Retina (tissue), 1 donor: ENCODE data around the gene PHF20.
"Not testable (repeated sequence)": the region's sequence is repeated elsewhere in the genome, so short reads cannot be mapped to it uniquely, and the experiment has no call there.

ENCODE experiments used
- DNase-seq: peaks from one replicate; pipeline ENCODE4 v3.0.0-alpha.2; 2016

PHF20 gene

GRCh38 chr20:35771689-35772562 is at the start of gene PHF20:
Gene PHF20, plus strand, starts transcription at chr20:35772015. Its CDS starts 29,508 bp downstream, at chr20:35801523.
- DNase-seq = peak; percentile 90

GRCh38 chr20:35723275-35723639 is 48.6 kb upstream of the PHF20 start:
- not testable (repeated sequence) for DNase-seq

DNA sequence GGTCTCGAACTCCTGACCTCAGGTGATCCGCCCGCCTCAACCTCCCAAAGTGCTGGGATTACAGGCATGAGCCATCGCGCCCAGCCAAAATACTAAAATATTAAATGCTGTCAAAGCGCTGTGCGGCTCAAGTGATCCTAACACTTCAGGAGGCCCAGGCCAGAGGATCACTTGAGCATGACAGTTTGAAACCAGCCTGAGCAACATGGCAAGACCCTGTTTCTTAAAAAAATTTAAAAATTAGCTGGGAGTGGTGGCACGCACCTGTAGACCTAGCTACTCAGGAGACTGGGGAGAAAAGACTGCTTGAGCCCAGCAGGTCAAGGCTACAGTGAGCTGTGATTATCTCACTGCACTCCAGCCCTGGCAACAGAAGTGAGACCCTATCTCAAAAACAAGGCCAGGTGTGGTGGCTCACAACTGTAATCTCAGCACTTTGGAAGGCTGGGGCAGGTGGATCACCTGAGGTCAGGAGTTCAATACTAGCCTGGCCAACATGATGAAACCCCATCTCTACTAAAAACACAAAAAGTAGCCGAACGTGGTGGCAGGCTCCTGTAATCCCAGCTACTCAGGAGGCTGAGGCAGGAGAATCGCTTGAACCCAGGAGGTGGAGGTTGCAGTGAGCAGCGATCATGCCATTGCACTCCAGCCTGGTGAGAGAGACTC is 48.0 kb upstream of the PHF20 start:
- DNase-seq = not testable (repeated sequence)

DNA sequence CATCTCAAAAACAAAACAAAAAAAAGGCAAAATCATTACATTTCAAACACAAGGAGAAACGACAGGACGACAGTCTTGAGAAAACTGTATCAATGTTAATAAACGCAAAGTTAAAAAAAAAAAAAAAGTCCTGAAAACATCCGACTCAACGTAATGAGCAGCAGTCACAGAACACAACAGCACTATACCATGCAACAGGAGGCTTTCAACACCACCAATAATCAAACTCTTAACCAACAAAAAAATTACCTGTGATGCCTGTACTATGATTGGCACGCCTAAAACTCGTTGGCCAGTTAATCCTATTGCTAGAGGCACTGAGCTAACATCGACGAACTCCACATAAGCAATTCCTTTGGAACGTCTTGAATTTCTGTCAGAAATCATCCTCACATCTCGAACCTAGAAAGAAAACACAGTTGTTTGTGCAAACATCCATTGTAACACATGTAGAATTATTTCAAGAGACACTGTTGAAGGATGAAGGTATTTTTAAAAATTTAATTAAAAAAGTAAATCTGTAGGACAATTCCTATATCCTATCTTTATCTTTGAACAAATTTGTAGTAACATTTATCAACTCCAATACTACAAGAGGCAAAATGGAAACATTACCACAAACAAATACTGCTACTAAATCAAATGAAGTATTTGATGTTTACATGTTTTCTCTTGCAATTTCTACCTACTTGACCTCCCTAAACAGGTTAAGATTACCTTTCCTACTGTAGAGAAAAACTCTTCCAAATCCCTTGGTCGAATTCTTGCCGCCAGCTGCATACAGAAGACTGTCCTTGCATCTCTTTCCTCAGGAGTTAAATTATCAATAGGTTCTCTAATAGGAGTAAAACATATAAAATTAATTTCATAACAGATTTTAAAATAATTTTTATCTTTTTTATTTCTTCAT is 47.2 kb upstream of the PHF20 start:
- no peak for DNase-seq

DNA sequence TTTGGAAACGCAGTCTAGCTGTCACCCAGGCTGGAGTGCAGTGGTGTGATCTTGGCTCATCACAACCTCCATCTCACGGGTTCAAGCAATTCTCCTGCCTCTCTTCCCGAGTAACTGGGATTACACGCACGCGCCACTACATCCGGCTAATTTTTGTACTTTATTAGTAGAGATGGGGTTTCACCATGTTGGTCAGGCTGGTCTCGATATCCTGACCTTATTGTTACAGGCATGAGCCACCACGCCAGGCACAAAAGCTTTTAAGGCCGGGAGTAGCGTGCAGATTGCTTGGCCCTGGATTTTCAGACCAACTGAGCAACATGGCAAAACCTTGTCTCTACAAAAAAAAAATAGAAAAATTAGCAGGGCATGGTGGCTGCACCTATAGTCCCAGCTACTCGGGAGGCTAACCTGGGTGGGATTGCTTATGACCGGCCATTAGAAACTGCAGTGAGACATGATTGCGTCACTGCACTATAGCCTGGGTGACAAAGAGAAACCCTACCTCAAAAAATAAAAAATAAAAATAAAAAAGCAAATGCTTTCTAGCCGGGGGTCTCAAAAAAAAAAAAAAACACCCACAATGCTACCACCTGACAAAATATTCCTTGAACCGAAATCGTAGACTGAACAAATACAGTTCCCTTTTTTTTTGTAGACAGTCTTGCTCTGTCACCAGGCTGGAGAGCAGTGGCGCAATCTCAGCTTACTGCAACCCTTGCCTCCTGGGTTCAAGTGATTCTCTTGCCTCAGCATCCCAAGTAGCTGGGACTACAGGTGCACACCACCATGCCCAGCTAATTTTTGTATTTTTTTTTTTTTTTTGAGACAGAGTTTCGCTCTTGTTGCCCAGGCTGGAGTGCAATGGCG is 44.7 kb upstream of the PHF20 start:
- DNase-seq = no peak

- DNase-seq = no peak
Measured at GRCh38 chr20:35729283-35729807, 42.5 kb upstream of the PHF20 start.

DNA sequence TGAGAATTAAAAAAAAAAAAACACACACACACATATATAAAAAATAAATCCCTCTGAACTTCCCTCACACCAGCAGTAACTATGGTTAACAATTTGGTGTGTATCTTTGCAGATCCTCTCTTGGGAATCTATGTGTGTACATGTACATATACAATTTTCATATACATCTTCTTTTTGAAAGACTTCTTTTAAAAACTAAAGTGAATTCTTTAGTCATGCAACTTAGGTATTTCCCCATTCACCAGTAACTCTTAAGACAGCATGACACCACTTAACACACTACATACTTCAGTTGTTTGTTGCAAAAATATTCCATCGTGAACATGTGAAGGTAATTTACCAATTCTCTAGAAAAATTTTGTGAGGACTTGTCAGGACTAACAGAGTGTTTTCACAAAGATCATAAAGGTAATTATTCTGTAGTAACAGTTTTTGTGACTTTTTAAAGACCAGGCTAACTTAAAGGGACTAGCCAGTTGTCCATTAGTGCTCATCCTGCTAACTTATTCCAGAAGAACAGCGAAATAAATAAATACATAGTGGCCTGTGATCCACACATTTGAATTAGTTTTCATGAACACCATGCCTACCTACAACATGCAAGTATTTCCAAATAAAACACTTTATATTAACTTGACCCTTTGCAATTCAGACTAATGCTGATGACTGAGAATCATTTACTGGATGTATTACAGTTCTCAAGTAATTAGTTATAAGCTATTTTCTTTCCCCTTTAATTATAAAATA is 41.8 kb upstream of the PHF20 start:
- DNase-seq = no peak

- no peak for DNase-seq
Measured at GRCh38 chr20:35730583-35731468, 41.0 kb upstream of the PHF20 start.

DNA sequence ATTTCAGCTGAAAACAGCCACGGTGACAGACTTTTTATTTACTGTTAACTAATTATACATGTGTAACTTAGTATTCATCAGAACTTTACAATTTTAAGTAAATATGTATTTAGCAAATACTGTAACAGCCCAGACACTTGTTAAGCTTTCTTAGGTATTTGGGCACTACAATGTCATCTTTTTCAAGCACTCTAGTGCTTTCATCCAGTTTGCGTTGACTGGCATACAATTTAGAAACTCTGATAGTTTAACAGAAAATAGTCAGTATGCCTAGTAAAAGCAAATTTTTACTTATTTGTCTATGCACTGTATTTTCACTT is 40.4 kb upstream of the PHF20 start:
- DNase-seq = no peak

DNA sequence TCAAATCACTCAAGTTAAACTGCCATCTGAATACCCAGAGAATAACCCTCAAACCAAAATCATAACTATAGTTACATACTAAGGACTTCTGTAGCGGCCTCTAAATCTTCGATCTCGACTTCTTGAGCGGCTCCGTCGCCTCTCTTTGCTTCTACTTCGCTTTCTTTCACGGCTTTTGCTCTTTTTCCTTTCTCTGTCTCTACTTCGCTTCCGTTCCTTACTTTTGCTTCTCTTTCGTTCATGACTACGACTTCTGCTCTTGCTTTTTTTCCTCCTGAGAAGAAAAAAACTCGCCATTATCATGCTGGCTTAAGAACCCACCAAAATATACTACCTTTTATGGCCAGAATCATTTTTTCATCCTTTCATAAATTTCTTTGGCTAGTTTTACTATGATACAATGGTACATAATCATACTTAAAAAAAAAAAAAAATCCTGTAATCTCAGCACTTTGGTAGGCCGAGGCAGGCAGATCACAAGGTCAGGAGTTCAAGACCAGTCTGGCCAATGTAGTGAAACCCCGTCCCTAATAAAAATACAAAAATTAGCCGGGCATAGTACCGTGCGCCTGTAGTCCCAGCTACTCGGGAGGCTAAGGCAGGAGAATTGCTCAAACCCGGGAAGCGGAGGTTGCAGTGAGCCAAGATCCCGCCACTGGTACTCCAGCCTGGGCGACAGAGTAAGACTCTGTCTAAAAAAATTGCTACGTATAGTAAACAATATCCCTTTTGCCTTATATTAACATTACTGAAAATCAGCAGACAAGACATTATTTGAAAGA is 39.8 kb upstream of the PHF20 start:
- no peak for DNase-seq

DNA sequence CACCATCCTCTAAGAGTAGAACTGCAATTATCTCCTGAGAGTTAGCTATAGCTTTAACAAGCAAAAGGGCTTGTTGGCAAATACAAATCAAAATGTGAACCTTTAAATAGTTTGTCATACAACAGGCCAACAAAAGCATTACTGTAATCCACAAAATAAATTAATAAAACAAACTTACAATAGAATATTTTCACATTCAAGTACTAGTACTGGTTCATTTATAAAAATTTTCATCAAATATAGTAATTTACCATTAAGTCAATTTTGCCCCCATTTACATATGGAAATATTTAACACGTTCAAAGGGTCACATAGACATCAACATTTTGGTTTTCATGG is 39.2 kb upstream of the PHF20 start:
- DNase-seq = no peak

GRCh38 chr20:35734374-35734773 is 37.4 kb upstream of the PHF20 start:
- DNase-seq = no peak

GRCh38 chr20:35734777-35735649 is 36.8 kb upstream of the PHF20 start:
- DNase-seq = no peak

DNA sequence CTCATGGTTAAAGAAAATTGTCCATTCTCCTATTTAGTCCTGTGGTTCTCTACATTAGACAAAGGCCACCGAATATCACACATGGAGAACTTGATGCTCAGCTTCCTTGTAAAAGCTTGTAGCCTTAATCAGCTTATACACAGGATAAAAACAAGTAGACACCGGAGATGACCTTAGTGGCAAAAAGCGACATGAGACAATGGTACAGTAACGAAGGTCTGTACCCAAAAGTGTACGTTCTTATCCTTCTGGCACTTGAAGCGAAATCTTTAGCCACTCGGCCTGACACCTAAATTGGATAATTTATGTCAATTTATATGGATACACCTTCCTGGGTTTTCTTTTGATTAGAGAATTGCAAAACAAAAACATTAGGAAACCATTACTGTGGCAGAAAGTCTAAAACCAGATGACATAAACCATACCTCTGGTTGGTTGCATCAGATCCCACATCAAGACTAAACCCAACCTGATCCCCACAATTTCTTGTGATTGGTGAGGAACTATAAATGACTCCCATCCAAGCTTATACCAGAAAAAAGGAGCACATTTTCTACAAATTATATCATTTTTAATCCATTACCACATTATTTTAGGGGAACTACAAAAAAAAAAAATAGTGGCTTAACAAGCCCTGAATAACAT is 35.9 kb upstream of the PHF20 start:
- no peak for DNase-seq

GRCh38 chr20:35737865-35738333 is 33.9 kb upstream of the PHF20 start:
- no peak for DNase-seq

DNA sequence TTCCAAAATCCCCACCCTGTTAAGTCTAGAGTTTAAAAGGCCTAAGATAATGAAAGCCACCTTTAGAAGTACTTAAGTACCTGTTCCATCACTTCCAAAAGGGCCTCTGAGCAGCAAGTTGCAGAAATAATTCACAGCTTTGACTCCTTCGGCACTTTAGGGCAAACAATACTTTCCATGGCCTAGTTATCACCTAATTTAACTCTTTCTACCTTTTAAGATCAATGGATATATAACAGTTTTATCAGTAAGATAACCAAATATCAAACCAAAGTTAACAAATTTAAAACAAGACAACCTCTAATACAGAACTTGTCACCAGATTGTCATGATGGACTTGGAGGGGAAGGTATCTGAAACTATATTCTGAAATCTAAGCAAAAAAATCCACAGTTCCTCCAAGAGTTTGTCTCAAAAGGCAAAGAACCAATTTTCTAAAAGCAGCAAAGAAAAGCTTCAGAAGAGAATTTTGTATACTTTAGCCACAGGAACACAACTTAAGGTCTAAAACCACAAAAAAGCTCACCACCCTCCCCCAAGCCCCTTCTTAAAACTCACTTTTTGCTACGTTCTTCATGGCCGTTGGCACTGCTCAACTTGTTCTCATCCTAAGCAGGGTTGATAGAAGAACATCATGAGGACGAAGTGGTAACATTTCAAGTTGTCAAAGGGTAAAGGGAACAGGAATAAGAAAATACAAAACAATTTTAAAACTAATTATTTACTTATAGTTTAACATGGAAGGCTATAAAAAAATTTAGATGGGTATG is 33.2 kb upstream of the PHF20 start:
- no peak for DNase-seq
